ENCODE results near the gene ACTR2.

ACTR2 gene

DNA sequence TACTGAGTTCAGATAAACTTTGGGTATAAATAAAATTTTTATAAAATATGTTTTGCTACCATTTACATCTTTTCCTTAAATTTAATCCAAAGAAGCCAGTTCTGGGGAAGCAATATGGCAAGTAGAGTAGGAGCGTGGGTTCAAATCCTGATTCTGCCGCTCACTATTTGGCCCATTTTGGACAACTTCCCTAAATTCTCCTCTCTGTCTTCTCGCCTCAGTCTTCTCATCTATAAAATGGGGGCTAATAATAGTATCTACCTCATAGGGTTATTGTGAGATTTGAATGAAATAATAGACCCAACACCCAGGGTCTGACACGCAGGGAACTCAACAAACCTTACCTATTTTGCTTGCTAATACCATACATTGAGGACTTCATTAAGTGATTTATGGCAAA, 59.7 kb downstream of the ACTR2 start:
- H3K9ac ChIP-seq (ENCODE audit: low read depth, low read length) = no peak overlapping the region
- H3K27me3 ChIP-seq (ENCODE audit: control insufficient read depth, insufficient read depth, low read length) = peaks cover 4% of the 10 kb centered on the region
- peaks cover 2% of the 10 kb centered on the region for H3K4me1 ChIP-seq (ENCODE audit: control insufficient read depth, insufficient read depth, low read length)
- H3K9me3 ChIP-seq (ENCODE audit: control insufficient read depth, insufficient read depth, low read length) = no peaks in the 10 kb centered on the region
- H3K36me3 ChIP-seq (ENCODE audit: control insufficient read depth, insufficient read depth, low read length) = no peaks in the 10 kb centered on the region
- no peak overlapping the region for H3K4me3 ChIP-seq (ENCODE audit: low read depth, low read length)

DNA sequence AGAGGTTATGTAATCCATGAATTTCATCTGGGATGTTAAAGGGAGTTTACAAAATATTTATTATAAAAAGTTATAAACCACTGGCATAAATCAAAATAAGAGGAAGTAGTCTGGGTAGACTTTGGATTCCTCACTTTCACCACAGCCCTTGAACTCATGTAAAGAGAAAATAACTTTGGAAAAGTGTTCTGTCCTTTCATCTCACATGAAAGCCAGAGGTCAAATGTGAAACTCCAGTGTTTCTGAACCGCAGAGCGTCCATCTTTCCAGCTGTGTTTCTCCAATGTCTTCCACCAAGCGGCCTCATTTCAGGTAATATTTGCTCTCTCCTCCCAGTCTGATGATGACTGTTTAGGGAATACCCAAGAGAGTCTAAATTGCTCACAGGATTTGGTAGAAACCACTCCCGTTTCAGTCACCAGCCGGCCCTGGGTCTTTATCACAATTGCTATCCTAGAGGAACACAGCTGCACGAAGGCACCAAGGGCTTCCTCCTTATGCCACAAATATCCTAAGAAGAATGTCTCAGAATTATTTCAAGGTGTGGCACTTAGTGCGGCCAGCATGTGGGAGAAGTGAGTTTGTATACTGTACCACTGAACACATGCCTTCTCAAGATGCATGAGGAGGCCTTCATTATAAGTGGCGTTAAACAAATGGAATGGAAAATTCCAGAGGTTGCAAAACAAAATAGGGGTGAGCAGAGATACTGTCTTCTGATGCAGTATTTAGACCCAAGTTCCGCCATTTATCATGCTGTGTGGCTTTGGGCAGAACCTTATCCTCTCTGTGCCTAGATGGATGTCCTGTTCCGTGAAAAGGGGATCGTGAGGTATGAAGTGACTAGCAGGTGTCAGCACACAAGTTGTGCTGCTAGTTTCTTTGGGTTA, 63.8 kb downstream of the ACTR2 start:
- peaks cover 2% of the 10 kb centered on the region for H3K4me1 ChIP-seq (ENCODE audit: control insufficient read depth, insufficient read depth, low read length)
- H3K4me3 ChIP-seq (ENCODE audit: low read depth, low read length) = no peak overlapping the region
- H3K36me3 ChIP-seq (ENCODE audit: control insufficient read depth, insufficient read depth, low read length) = no peaks in the 10 kb centered on the region
- no peaks in the 10 kb centered on the region for H3K27me3 ChIP-seq (ENCODE audit: control insufficient read depth, insufficient read depth, low read length)
- no peak overlapping the region for H3K9ac ChIP-seq (ENCODE audit: low read depth, low read length)
- H3K9me3 ChIP-seq (ENCODE audit: control insufficient read depth, insufficient read depth, low read length) = no peaks in the 10 kb centered on the region

DNA sequence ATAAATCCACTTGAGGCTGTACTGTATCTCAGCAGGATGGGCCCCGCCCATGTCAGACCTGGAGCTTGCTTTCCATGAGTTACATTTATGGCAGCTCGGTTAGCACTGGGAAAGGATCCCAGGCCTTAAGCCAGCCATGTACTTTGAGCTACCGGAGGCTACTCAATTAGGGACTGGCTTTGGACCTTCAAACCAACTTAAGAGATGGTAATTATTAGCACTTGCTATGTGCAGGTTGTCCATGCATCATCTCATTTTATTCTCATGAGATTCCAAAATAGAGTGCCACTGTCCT, 64.4 kb downstream of the ACTR2 start:
- Histone ChIP-seq H3K36me3 (ENCODE audit: control insufficient read depth, insufficient read depth, low read length) (no peaks in the 10 kb centered on the region), H3K9ac (ENCODE audit: low read depth, low read length) (no peak overlapping the region), H3K9me3 (ENCODE audit: control insufficient read depth, insufficient read depth, low read length) (no peaks in the 10 kb centered on the region), H3K27me3 (ENCODE audit: control insufficient read depth, insufficient read depth, low read length) (no peaks in the 10 kb centered on the region), H3K4me1 (ENCODE audit: control insufficient read depth, insufficient read depth, low read length) (peaks cover 2% of the 10 kb centered on the region), H3K4me3 (ENCODE audit: low read depth, low read length) (no peak overlapping the region)

DNA sequence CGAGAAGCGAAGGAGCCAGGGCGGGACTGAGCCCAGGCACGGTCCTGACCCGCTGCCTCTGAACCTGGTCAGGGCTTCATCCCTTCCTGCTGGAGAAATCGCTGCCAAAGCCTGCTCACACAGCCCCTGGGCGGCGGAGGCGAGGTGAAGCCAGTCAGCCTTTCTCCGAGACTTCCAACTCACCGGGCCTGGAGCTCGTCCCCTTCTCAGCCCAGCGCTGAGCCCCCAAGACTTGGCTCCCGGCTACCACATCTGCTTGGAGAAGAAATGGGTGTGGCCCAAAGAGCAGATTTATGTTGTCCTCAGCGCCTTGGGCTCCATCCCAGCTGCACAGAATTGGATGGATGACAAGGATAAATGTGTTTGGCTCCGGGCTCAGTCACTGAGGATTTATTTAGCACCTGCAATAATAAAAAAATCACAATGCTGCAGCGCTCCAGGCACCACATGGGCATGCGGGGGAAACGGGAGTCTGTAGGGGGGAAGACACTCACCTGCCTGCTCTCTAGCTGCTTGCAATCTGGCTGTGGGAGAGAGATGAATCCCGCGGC, 64.9 kb downstream of the ACTR2 start:
- Histone ChIP-seq H3K27me3 (ENCODE audit: control insufficient read depth, insufficient read depth, low read length) (no peaks in the 10 kb centered on the region), H3K9me3 (ENCODE audit: control insufficient read depth, insufficient read depth, low read length) (no peaks in the 10 kb centered on the region), H3K9ac (ENCODE audit: low read depth, low read length) (no peak overlapping the region), H3K4me1 (ENCODE audit: control insufficient read depth, insufficient read depth, low read length) (peaks cover 2% of the 10 kb centered on the region), H3K36me3 (ENCODE audit: control insufficient read depth, insufficient read depth, low read length) (no peaks in the 10 kb centered on the region), H3K4me3 (ENCODE audit: low read depth, low read length) (no peak overlapping the region)

DNA sequence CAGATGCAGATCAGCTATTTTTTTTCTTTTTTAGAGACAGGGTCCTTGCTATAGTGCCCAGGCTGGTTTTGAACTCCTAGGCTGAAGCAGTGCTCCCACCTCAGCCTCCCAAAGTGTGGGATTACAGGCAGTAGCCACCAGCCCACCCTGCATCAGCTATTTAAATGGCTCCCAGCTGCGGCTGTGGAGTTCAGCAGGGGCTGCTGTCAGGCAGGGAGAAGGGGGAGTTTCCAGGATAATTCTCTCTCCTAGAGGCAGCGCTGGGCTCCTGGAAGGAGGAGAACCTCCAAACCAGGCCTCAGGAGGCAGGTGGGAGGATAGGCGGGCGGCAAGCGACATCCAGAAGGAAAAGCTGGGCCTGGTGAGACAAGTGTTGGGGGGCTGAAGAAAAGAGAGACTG, 65.7 kb downstream of the ACTR2 start:
- no peaks in the 10 kb centered on the region for H3K27me3 ChIP-seq (ENCODE audit: control insufficient read depth, insufficient read depth, low read length)
- H3K9me3 ChIP-seq (ENCODE audit: control insufficient read depth, insufficient read depth, low read length) = no peaks in the 10 kb centered on the region
- no peak overlapping the region for H3K9ac ChIP-seq (ENCODE audit: low read depth, low read length)
- H3K4me1 ChIP-seq (ENCODE audit: control insufficient read depth, insufficient read depth, low read length) = peaks cover 2% of the 10 kb centered on the region
- no peak overlapping the region for H3K4me3 ChIP-seq (ENCODE audit: low read depth, low read length)
- no peaks in the 10 kb centered on the region for H3K36me3 ChIP-seq (ENCODE audit: control insufficient read depth, insufficient read depth, low read length)

DNA sequence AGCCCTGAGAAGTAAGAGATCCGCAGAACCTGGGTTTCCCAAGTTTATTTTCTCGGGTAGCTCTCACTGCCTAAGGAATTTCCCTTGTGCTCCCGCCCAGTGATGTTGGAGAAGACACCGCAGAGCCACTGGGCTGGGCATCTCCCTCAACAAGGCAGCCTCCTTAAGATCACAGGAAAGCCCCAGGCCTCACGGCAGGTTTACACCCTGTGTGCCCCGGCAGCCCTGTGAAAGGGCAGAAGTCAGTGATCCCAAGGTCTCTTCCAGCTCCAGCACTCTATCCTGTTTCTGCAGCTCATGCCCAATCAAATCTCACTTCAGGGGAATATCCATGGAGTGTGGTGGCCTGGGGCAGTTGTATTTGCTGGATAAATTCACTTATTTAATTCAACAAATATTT, 66.5 kb downstream of the ACTR2 start:
- peaks cover 2% of the 10 kb centered on the region for H3K4me1 ChIP-seq (ENCODE audit: control insufficient read depth, insufficient read depth, low read length)
- no peaks in the 10 kb centered on the region for H3K9me3 ChIP-seq (ENCODE audit: control insufficient read depth, insufficient read depth, low read length)
- no peak overlapping the region for H3K4me3 ChIP-seq (ENCODE audit: low read depth, low read length)
- no peak overlapping the region for H3K9ac ChIP-seq (ENCODE audit: low read depth, low read length)
- H3K36me3 ChIP-seq (ENCODE audit: control insufficient read depth, insufficient read depth, low read length) = no peaks in the 10 kb centered on the region
- H3K27me3 ChIP-seq (ENCODE audit: control insufficient read depth, insufficient read depth, low read length) = no peaks in the 10 kb centered on the region

DNA sequence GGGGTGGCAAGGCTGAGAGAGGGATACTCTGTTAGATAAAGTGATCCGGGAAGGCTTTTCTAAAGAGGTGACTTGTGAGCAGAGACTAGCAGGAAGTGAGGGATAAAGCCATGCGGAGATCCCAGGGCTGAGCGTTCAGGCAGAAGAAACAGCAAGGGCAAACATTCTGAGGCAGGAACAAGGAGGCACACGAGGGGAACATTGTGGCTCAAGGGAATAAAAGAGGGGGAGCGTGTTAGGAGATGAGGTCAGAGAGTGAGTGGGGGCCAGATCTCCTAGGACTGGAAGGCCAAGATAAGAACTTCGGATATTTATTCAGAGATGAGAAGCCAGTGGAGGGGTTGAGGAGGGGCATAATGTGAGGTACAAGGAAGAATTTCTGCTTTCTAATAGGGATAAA, 67.1 kb downstream of the ACTR2 start:
- no peaks in the 10 kb centered on the region for H3K27me3 ChIP-seq (ENCODE audit: control insufficient read depth, insufficient read depth, low read length)
- no peak overlapping the region for H3K9ac ChIP-seq (ENCODE audit: low read depth, low read length)
- no peak overlapping the region for H3K4me3 ChIP-seq (ENCODE audit: low read depth, low read length)
- peaks cover 2% of the 10 kb centered on the region for H3K4me1 ChIP-seq (ENCODE audit: control insufficient read depth, insufficient read depth, low read length)
- no peaks in the 10 kb centered on the region for H3K36me3 ChIP-seq (ENCODE audit: control insufficient read depth, insufficient read depth, low read length)
- no peaks in the 10 kb centered on the region for H3K9me3 ChIP-seq (ENCODE audit: control insufficient read depth, insufficient read depth, low read length)

DNA sequence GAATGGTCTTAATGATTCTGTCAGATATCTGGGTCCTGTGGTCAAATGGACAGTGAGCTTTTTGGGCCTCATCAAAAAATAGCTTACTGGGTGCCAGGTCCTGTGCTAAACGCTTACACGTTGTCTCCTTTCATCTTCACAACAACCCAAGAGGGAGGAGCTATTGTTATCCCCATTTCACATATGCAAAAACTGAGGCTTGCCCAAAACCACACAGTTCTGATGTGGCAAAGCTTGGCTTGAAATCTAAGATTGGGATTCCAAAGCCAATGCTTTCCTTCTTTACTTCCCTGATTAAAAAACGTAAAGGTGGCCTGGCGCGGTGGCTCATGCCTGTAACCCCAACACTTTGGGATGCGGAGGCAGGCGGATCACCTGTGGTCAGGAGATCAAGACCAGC, 69.3 kb downstream of the ACTR2 start:
- Histone ChIP-seq H3K27me3 (ENCODE audit: control insufficient read depth, insufficient read depth, low read length) (no peaks in the 10 kb centered on the region), H3K4me1 (ENCODE audit: control insufficient read depth, insufficient read depth, low read length) (peaks cover 9% of the 10 kb centered on the region), H3K36me3 (ENCODE audit: control insufficient read depth, insufficient read depth, low read length) (no peaks in the 10 kb centered on the region), H3K9ac (ENCODE audit: low read depth, low read length) (no peak overlapping the region), H3K9me3 (ENCODE audit: control insufficient read depth, insufficient read depth, low read length) (no peaks in the 10 kb centered on the region), H3K4me3 (ENCODE audit: low read depth, low read length) (no peak overlapping the region)

DNA sequence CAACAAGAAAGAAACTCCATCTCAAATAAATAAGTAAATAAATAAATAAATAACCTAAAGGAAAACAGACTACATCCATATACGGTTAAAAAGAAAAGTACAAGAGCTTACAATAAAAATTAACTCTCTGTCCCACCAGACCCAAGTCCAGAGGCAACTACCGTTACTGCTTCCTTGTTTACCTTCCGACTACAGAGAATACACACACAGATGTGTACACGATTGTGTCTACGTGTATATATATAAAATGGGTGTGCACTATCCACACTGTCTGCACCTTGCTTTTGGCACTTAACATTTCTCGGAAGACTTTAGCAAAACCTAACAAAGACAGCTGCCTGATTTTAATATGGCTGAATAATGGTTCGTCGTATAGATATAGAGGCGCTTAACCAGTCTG, 69.9 kb downstream of the ACTR2 start:
- no peak overlapping the region for H3K9ac ChIP-seq (ENCODE audit: low read depth, low read length)
- H3K4me3 ChIP-seq (ENCODE audit: low read depth, low read length) = no peak overlapping the region
- H3K9me3 ChIP-seq (ENCODE audit: control insufficient read depth, insufficient read depth, low read length) = no peaks in the 10 kb centered on the region
- H3K4me1 ChIP-seq (ENCODE audit: control insufficient read depth, insufficient read depth, low read length) = peaks cover 9% of the 10 kb centered on the region
- H3K27me3 ChIP-seq (ENCODE audit: control insufficient read depth, insufficient read depth, low read length) = no peaks in the 10 kb centered on the region
- no peaks in the 10 kb centered on the region for H3K36me3 ChIP-seq (ENCODE audit: control insufficient read depth, insufficient read depth, low read length)

DNA sequence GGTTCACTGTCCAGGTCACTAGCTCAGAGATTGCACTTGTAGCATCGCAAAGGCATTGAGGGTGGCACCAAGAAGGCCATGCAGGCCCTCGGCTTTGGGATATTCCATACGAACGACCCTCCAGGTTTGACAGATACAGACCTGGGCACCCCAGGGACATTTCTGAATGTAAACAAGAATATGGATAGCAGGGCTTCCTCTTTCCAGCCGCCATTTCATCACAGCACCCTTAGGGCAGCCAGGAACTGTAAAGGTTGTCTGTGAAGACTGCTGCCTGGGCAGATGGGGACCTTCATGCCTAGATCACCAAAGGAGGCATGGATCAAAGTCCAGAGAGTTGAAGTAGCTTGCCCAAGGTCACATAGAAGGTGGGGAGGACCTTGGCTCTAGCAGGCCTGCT, 70.5 kb downstream of the ACTR2 start:
- H3K4me1 ChIP-seq (ENCODE audit: control insufficient read depth, insufficient read depth, low read length) = peaks cover 7% of the 10 kb centered on the region
- no peaks in the 10 kb centered on the region for H3K36me3 ChIP-seq (ENCODE audit: control insufficient read depth, insufficient read depth, low read length)
- H3K9me3 ChIP-seq (ENCODE audit: control insufficient read depth, insufficient read depth, low read length) = no peaks in the 10 kb centered on the region
- no peak overlapping the region for H3K4me3 ChIP-seq (ENCODE audit: low read depth, low read length)
- no peaks in the 10 kb centered on the region for H3K27me3 ChIP-seq (ENCODE audit: control insufficient read depth, insufficient read depth, low read length)
- no peak overlapping the region for H3K9ac ChIP-seq (ENCODE audit: low read depth, low read length)

DNA sequence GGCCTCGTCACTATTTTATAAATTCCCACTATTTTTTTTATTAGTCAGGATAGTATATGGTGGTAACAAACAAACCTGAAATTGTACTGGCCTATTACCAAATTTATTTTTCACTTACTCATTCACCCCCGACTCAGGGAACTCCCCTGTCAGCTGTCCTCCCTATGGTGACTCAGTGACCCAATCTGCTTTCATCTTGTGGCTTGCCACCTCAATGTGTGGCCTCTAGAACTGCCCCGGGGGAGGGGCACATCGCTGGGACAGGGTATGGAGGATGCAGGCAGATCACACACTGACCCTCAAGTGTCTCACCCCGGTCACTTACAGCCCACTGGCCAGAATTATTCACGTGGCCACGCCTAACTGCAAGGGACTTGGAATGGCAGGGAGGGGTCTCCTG, 71.6 kb downstream of the ACTR2 start:
- no peak overlapping the region for H3K9ac ChIP-seq (ENCODE audit: low read depth, low read length)
- H3K4me3 ChIP-seq (ENCODE audit: low read depth, low read length) = no peak overlapping the region
- H3K36me3 ChIP-seq (ENCODE audit: control insufficient read depth, insufficient read depth, low read length) = no peaks in the 10 kb centered on the region
- peaks cover 7% of the 10 kb centered on the region for H3K4me1 ChIP-seq (ENCODE audit: control insufficient read depth, insufficient read depth, low read length)
- no peaks in the 10 kb centered on the region for H3K27me3 ChIP-seq (ENCODE audit: control insufficient read depth, insufficient read depth, low read length)
- no peaks in the 10 kb centered on the region for H3K9me3 ChIP-seq (ENCODE audit: control insufficient read depth, insufficient read depth, low read length)

DNA sequence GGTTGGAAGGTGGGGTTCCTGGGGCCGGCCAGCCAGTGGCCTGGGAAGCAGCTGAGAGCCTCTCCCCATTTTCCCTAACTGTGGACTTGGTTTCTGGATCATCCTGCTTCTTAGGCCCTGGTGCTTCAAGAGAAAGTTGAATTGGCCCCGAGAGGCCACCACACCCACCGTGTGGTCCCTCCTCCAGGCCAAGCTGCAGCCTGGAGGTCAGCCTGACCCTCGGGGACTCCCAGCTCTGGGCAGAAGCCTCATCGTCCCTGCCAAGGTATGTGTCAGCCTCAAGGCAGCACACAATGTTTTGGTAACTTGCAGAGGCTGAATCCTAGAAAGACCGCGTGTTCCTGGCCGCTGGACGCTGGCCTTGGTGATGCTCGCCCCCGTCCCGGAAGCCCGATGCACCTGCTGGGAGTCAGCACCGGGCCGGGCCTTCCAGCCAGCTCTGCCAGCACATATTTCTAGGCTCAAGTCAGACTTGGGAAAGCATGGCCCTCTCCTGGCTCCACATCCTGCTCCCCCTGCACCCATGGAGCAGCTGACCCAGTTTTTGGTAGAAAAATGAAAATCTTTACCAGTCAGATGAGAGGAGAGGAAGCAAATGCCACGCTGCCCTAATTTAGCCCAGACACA, 72.6 kb downstream of the ACTR2 start:
- H3K4me3 ChIP-seq (ENCODE audit: low read depth, low read length) = no peak overlapping the region
- H3K27me3 ChIP-seq (ENCODE audit: control insufficient read depth, insufficient read depth, low read length) = no peaks in the 10 kb centered on the region
- no peaks in the 10 kb centered on the region for H3K9me3 ChIP-seq (ENCODE audit: control insufficient read depth, insufficient read depth, low read length)
- no peak overlapping the region for H3K9ac ChIP-seq (ENCODE audit: low read depth, low read length)
- peaks cover 7% of the 10 kb centered on the region for H3K4me1 ChIP-seq (ENCODE audit: control insufficient read depth, insufficient read depth, low read length)
- H3K36me3 ChIP-seq (ENCODE audit: control insufficient read depth, insufficient read depth, low read length) = no peaks in the 10 kb centered on the region
